ENCODE results near the gene ANKRD44. TPM values are rescaled to one million over a fixed set of nuclear protein-coding genes. Genes with fewer than 3 reads are reported as not detected.

ANKRD44 gene
- polyA plus RNA-seq, 3 donors = 9.6 to 10.5 (median 9.8) TPM

- no peak for DNase-seq (ENCODE audit: low read depth in 3 of 3, low spot score in 2 of 3)
Observed at GRCh38 chr2:197189426-197190099, 121.0 kb downstream of the ANKRD44 start.

- DNase-seq (ENCODE audit: low read depth in 3 of 3, low spot score in 2 of 3) = no peak
Observed at GRCh38 chr2:197185676-197186075, 124.9 kb downstream of the ANKRD44 start.

GRCh38 chr2:197184959-197185586 lies 125.5 kb downstream of the ANKRD44 start:
- DNase-seq (ENCODE audit: low read depth in 3 of 3, low spot score in 2 of 3) = no peak

GRCh38 chr2:197183355-197183754 lies 127.2 kb downstream of the ANKRD44 start:
- no peak for DNase-seq (ENCODE audit: low read depth in 3 of 3, low spot score in 2 of 3)

GRCh38 chr2:197182668-197183067 lies 127.9 kb downstream of the ANKRD44 start:
- no peak for DNase-seq (ENCODE audit: low read depth in 3 of 3, low spot score in 2 of 3)

GRCh38 chr2:197181491-197181890 lies 129.1 kb downstream of the ANKRD44 start:
- no peak for DNase-seq (ENCODE audit: low read depth in 3 of 3, low spot score in 2 of 3)

GRCh38 chr2:197179744-197180498 lies 130.7 kb downstream of the ANKRD44 start:
- no peak for DNase-seq (ENCODE audit: low read depth in 3 of 3, low spot score in 2 of 3)

GRCh38 chr2:197176522-197176921 lies 134.1 kb downstream of the ANKRD44 start:
- no peak for DNase-seq (ENCODE audit: low read depth in 3 of 3, low spot score in 2 of 3)

GRCh38 chr2:197174539-197175094 lies 136.0 kb downstream of the ANKRD44 start:
- DNase-seq (ENCODE audit: low read depth in 3 of 3, low spot score in 2 of 3) = no peak

- no peak for DNase-seq (ENCODE audit: low read depth in 3 of 3, low spot score in 2 of 3)
Observed at GRCh38 chr2:197171582-197171981, 139.0 kb downstream of the ANKRD44 start.

- DNase-seq (ENCODE audit: low read depth in 3 of 3, low spot score in 2 of 3) = no peak
Observed at GRCh38 chr2:197170208-197170607, 140.4 kb downstream of the ANKRD44 start.

GRCh38 chr2:197168705-197169104 lies 141.9 kb downstream of the ANKRD44 start:
- DNase-seq (ENCODE audit: low read depth in 3 of 3, low spot score in 2 of 3) = no peak

- no peak for DNase-seq (ENCODE audit: low read depth in 3 of 3, low spot score in 2 of 3)
Observed at GRCh38 chr2:197167608-197168314, 142.8 kb downstream of the ANKRD44 start.

- DNase-seq (ENCODE audit: low read depth in 3 of 3, low spot score in 2 of 3) = no peak
Observed at GRCh38 chr2:197165020-197165419, 145.6 kb downstream of the ANKRD44 start.

GRCh38 chr2:197164141-197164754 lies 146.3 kb downstream of the ANKRD44 start:
- no peak for DNase-seq (ENCODE audit: low read depth in 3 of 3, low spot score in 2 of 3)

GRCh38 chr2:197163712-197164140 lies 146.9 kb downstream of the ANKRD44 start:
- no peak for DNase-seq (ENCODE audit: low read depth in 3 of 3, low spot score in 2 of 3)

GRCh38 chr2:197161774-197162173 lies 148.8 kb downstream of the ANKRD44 start:
- no peak for DNase-seq (ENCODE audit: low read depth in 3 of 3, low spot score in 2 of 3)

GRCh38 chr2:197159661-197160211 lies 150.8 kb downstream of the ANKRD44 start:
- no peak for DNase-seq (ENCODE audit: low read depth in 3 of 3, low spot score in 2 of 3)

GRCh38 chr2:197158591-197159550 lies 151.7 kb downstream of the ANKRD44 start:
- DNase-seq (ENCODE audit: low read depth in 3 of 3, low spot score in 2 of 3) = no peak

All from right renal cortex interstitium (tissue), 3 donors.